ENCODE results near the gene CLSTN1. TPM values are rescaled to one million over a fixed set of nuclear protein-coding genes. Genes with fewer than 3 reads are reported as not detected.

CLSTN1 gene
- total RNA-seq, 1 donor from 2014 or later, result 75.4 TPM

GRCh38 chr1:9845914-9846313, 22.1 kb upstream of the CLSTN1 start:
- Histone ChIP-seq H4K20me1 (ENCODE audit: low read depth) (peaks cover 12% of the 10 kb centered on the region), H3K27me3 (no peaks in the 10 kb centered on the region), H2AFZ (replicated peaks) (no peak overlapping the region), H3K9ac (no peak overlapping the region), H3K79me2 (ENCODE audit: low read depth) (no peaks in the 10 kb centered on the region), H3K4me3 (no peak overlapping the region), H3K36me3 (no peaks in the 10 kb centered on the region), H3F3A (ENCODE audit: low read depth) (peaks cover 9% of the 10 kb centered on the region), H3K4me1 (peaks cover 31% of the 10 kb centered on the region), H3K4me2 (no peak overlapping the region), H3K27ac (no peak overlapping the region), H3K9me3 (ENCODE audit: low read depth) (no peaks in the 10 kb centered on the region)
- no peak for DNase-seq (ENCODE audit: low spot score)
- Mint-ChIP-seq H3K4me3 (no peak overlapping the region), H3K27me3 (ENCODE audit: insufficient read depth, low read depth) (peaks cover 6% of the 10 kb centered on the region), H3K9me3 (no peaks in the 10 kb centered on the region), H3K4me1 (peaks cover 31% of the 10 kb centered on the region), H3K36me3 (no peaks in the 10 kb centered on the region), H3K27ac (peak overlapping the region; percentile 83)
- no peak for TF ChIP-seq CTCF (IDR thresholded peaks at IDR 0.05)
- TF ChIP-seq EZH2 (IDR thresholded peaks at IDR 0.05), result no peak
- TF ChIP-seq EZH2phosphoT487 (IDR thresholded peaks at IDR 0.05), result no peak

- TF ChIP-seq CTCF (IDR thresholded peaks at IDR 0.05) (no peak), EZH2phosphoT487 (IDR thresholded peaks at IDR 0.05) (no peak), EZH2 (IDR thresholded peaks at IDR 0.05) (no peak)
- peaks cover 12% of the 10 kb centered on the region for H4K20me1 ChIP-seq (ENCODE audit: low read depth)
- Mint-ChIP-seq H3K9me3 (no peaks in the 10 kb centered on the region), H3K4me1 (peaks cover 24% of the 10 kb centered on the region), H3K27me3 (ENCODE audit: insufficient read depth, low read depth) (peaks cover 6% of the 10 kb centered on the region), H3K4me3 (peak overlapping the region; percentile 15), H3K27ac (peak overlapping the region; percentile 85), H3K36me3 (no peaks in the 10 kb centered on the region)
- peaks cover 19% of the 10 kb centered on the region for H3K4me1 ChIP-seq
- no peak overlapping the region for H3K4me2 ChIP-seq
- no peaks in the 10 kb centered on the region for H3K27me3 ChIP-seq
- peaks cover 2% of the 10 kb centered on the region for H3F3A ChIP-seq (ENCODE audit: low read depth)
- no peaks in the 10 kb centered on the region for H3K79me2 ChIP-seq (ENCODE audit: low read depth)
- H3K36me3 ChIP-seq, result no peaks in the 10 kb centered on the region
- H3K4me3 ChIP-seq, result no peak overlapping the region
- H3K9ac ChIP-seq, result no peak overlapping the region
- DNase-seq (ENCODE audit: low spot score), result no peak
- H2AFZ ChIP-seq (replicated peaks), result no peak overlapping the region
- H3K9me3 ChIP-seq (ENCODE audit: low read depth), result no peaks in the 10 kb centered on the region
- H3K27ac ChIP-seq, result no peak overlapping the region
Observed at GRCh38 chr1:9844756-9845155, 21.0 kb upstream of the CLSTN1 start.

GRCh38 chr1:9844106-9844505, 20.3 kb upstream of the CLSTN1 start:
- no peak overlapping the region for H3K4me2 ChIP-seq

More at GRCh38 chr1:9844106-9844505, 20.3 kb upstream of the CLSTN1 start:
- Histone ChIP-seq H2AFZ (replicated peaks) (no peak overlapping the region), H3K27ac (no peak overlapping the region), H3F3A (ENCODE audit: low read depth) (no peaks in the 10 kb centered on the region), H3K36me3 (no peaks in the 10 kb centered on the region), H3K4me1 (peaks cover 19% of the 10 kb centered on the region), H3K4me3 (no peak overlapping the region), H4K20me1 (ENCODE audit: low read depth) (peaks cover 12% of the 10 kb centered on the region), H3K9me3 (ENCODE audit: low read depth) (no peaks in the 10 kb centered on the region), H3K27me3 (no peaks in the 10 kb centered on the region), H3K79me2 (ENCODE audit: low read depth) (no peaks in the 10 kb centered on the region), H3K9ac (no peak overlapping the region)
- peaks cover 22% of the 10 kb centered on the region for H3K4me1 Mint-ChIP-seq
- no peaks in the 10 kb centered on the region for H3K9me3 Mint-ChIP-seq
- TF ChIP-seq EZH2 (IDR thresholded peaks at IDR 0.05) (no peak), CTCF (IDR thresholded peaks at IDR 0.05) (no peak), EZH2phosphoT487 (IDR thresholded peaks at IDR 0.05) (no peak)
- H3K4me3 Mint-ChIP-seq, result peak overlapping the region; percentile 48
- H3K36me3 Mint-ChIP-seq, result no peaks in the 10 kb centered on the region
- H3K27me3 Mint-ChIP-seq (ENCODE audit: insufficient read depth, low read depth), result peaks cover 6% of the 10 kb centered on the region
- DNase-seq (ENCODE audit: low spot score), result no peak
- no peak overlapping the region for H3K27ac Mint-ChIP-seq

All from neural progenitor cell (in vitro differentiated cells).